Activated CD4-positive, alpha-beta T cell treated with anti-CD3 and anti-CD28 coated beads, Interleukin-2, amount 10 ng/mL, durations not matched to agents 7 days and 5 days (primary cell): ENCODE data around the gene GNAI2. TPM values are rescaled to one million over a fixed set of nuclear protein-coding genes. Genes with fewer than 3 reads are reported as not detected.
"Not testable (repeated sequence)": the region's sequence is repeated elsewhere in the genome, so short reads cannot be mapped to it uniquely, and the experiment has no call there.

ENCODE experiments used
- CTCF ChIA-PET: fragments of 350-600 bp; sonication (Branson Sonifier 250); formaldehyde crosslinking; loops from one replicate; lab custom pipeline; 2021; ENCODE audit warnings: antibody characterized with exemption; lab: Charles Lee
- POLR2A ChIA-PET: fragments of 350-600 bp; sonication (Branson Sonifier 250); formaldehyde crosslinking; loops from one replicate; lab custom pipeline; 2021; ENCODE audit warnings: antibody characterized with exemption; lab: Charles Lee
- DNase-seq: peaks from one replicate; pipeline ENCODE4 v3.0.0-alpha.2; 2020
- H3K27ac Mint-ChIP-seq: one replicate; pipeline ENCODE4 v1.8.0; 2021; ENCODE audit warnings: mild to moderate bottlenecking, moderate library complexity, mixed read lengths
- H3K27me3 Mint-ChIP-seq: one replicate; pipeline ENCODE4 v1.8.0; 2021; ENCODE audit warnings: mixed read lengths
- H3K36me3 Mint-ChIP-seq: one replicate; pipeline ENCODE4 v1.8.0; 2021; ENCODE audit warnings: low read depth, mixed read lengths
- H3K4me1 Mint-ChIP-seq: one replicate; pipeline ENCODE4 v1.8.0; 2021; ENCODE audit warnings: mixed read lengths
- H3K4me3 Mint-ChIP-seq: one replicate; pipeline ENCODE4 v1.8.0; 2021; ENCODE audit warnings: mild to moderate bottlenecking, moderate library complexity, mixed read lengths
- H3K9me3 Mint-ChIP-seq: one replicate; pipeline ENCODE4 v1.8.0; 2021; ENCODE audit warnings: mixed read lengths
- total RNA-seq, 2 experiments: library from RNA; stranded (reverse); gene quantifications; one replicate each; pipeline ENCODE4 v1.2.3, GENCODE V29; 2021

The GNAI2 gene
- total RNA-seq, 2 experiments from 2014 or later = 489 to 524 TPM

GRCh38 chr3:50242381-50242770 is 6.4 kb downstream of the GNAI2 start:
- H3K27me3 Mint-ChIP-seq = no peaks in the 10 kb centered on the region
- ChIA-PET POLR2A (no interaction called here), CTCF (interaction anchor here (0.9 to 13.3 kb wide), 4 partner anchors 12 to 18 kb away, joined by 3 to 212 read pairs (median 10); no protein-coding TSS in a partner anchor)
- peaks cover 47% of the 10 kb centered on the region for H3K36me3 Mint-ChIP-seq
- peak; percentile 41 for DNase-seq
- peaks cover 86% of the 10 kb centered on the region for H3K4me1 Mint-ChIP-seq
- H3K4me3 Mint-ChIP-seq = peak overlapping the region; percentile 60
- H3K9me3 Mint-ChIP-seq = no peaks in the 10 kb centered on the region
- H3K27ac Mint-ChIP-seq = peak overlapping the region; percentile 87

DNA sequence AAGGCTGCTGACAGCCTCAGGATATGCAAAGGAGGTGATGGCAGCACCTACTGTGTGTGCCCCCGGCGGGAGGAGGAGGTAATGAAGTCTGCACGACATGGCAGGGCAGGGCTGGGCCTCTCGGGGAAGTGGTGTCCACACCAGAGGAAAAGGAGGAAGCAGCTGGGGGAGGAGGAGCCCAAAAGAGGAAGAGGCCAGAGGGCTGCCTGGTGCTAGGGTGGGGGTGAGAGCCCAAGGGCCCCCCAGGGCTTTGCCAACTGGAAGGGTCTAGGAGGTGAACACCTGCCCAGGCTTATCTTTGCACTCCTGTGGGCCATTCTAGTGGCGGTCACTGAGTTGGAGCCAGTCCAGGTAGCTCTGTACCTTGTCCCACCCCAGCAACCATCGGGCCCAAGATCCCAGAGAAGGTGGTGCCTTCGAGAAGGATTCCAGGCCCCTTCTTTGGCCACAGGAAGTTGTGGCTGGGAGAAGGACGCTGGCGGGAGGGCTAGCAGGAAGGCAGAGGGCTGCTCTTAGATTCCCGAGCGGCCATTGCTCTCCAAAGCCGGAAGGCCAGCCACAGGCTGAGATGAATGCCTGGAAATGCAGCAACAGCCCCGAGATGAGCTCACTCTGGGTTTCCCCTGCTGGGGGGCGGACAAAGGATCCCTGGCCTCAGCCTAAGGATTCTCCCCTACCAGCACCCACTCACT is 7.0 kb downstream of the GNAI2 start:
- ChIA-PET POLR2A (no interaction called here), CTCF (interaction anchor here (1.0 to 13.3 kb wide), 6 partner anchors 12 to 49 kb away, joined by 3 to 212 read pairs (median 8); no protein-coding TSS in a partner anchor)
- Mint-ChIP-seq H3K9me3 (no peaks in the 10 kb centered on the region), H3K36me3 (peaks cover 41% of the 10 kb centered on the region), H3K4me3 (peak overlapping the region; percentile 60), H3K27ac (peak overlapping the region; percentile 87), H3K4me1 (peaks cover 87% of the 10 kb centered on the region), H3K27me3 (no peaks in the 10 kb centered on the region)
- no peak for DNase-seq

- no peak for DNase-seq
- peaks cover 38% of the 10 kb centered on the region for H3K36me3 Mint-ChIP-seq
- no peaks in the 10 kb centered on the region for H3K9me3 Mint-ChIP-seq
- peaks cover 88% of the 10 kb centered on the region for H3K4me1 Mint-ChIP-seq
- ChIA-PET CTCF (interaction anchor here (1.0 to 13.3 kb wide), 6 partner anchors 11 to 49 kb away, joined by 3 to 212 read pairs (median 8); no protein-coding TSS in a partner anchor), POLR2A (interaction anchor here (0.6 kb wide), 1 partner anchor 441 kb away, joined by 3 read pairs; no protein-coding TSS in a partner anchor)
- H3K4me3 Mint-ChIP-seq = no peak overlapping the region
- H3K27ac Mint-ChIP-seq = peak overlapping the region; percentile 87
- H3K27me3 Mint-ChIP-seq = no peaks in the 10 kb centered on the region
These were observed 7.5 kb downstream of the GNAI2 start for GRCh38 chr3:50243543-50243895.

DNA sequence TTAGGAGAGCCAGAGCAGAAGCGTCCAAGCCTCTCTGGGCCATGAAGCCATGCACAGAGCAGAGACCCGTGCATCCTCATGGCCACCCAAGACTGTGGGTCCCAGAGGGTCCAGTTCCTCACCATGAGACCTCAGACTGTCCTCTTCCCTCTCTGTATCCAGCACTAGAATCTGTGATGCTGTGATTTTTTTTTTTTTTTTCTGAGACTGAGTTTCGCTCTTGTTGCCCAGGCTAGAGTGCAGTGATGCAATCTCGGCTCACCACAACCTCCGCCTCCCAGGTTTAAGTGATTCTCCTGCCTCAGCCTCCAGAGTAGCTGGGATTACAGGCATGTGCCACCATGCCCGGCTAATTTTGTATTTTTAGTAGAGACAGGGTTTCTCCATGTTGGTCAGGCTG is 8.8 kb downstream of the GNAI2 start:
- H3K4me3 Mint-ChIP-seq, H3K27me3 Mint-ChIP-seq, POLR2A ChIA-PET, H3K9me3 Mint-ChIP-seq, DNase-seq: not testable (repeated sequence)
- H3K27ac Mint-ChIP-seq = peak overlapping the region; percentile 93
- CTCF ChIA-PET = interaction anchor here (1.8 to 13.3 kb wide), 3 partner anchors 15 to 51 kb away, joined by 8 to 212 read pairs (median 13); no protein-coding TSS in a partner anchor
- H3K4me1 Mint-ChIP-seq = peaks cover 78% of the 10 kb centered on the region
- H3K36me3 Mint-ChIP-seq = peaks cover 27% of the 10 kb centered on the region

DNA sequence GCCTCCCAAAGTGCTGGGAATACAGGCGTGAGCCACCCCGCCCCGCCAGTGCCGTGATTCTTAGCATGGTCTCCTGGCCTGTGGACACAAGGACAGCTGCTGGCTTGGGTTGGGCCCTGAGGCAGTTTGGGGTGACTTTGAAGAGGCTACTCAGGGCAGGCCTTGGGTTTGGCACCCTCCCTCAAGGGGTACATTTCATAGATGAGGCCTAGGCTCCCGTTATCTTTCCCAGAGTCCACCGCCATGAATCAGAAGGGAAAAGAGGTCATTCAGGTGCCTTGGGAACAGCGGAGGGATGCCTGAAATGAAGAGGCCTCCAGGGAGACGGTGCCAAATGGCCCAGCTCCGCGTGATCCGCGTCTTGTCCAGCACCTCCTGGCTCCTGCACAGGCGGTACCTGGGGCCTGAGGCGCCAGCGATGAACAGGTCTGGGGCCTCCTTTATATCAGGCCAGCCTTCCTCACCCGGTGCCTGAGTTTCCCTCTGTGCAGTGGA is 9.3 kb downstream of the GNAI2 start:
- Mint-ChIP-seq H3K27ac (peak overlapping the region; percentile 93), H3K27me3 (no peaks in the 10 kb centered on the region), H3K36me3 (peaks cover 23% of the 10 kb centered on the region), H3K4me1 (peaks cover 77% of the 10 kb centered on the region), H3K4me3 (peak overlapping the region; percentile 75), H3K9me3 (no peaks in the 10 kb centered on the region)
- DNase-seq = no peak
- ChIA-PET CTCF (interaction anchor here (13.3 kb wide), 1 partner anchor 16 kb away, joined by 212 read pairs; no protein-coding TSS in a partner anchor), POLR2A (no interaction called here)

GRCh38 chr3:50245831-50246516 is 10.0 kb downstream of the GNAI2 start:
- H3K4me3 Mint-ChIP-seq = peak overlapping the region; percentile 75
- POLR2A ChIA-PET = interaction anchor here (1.1 to 1.4 kb wide), 2 partner anchors 10 kb away, joined by 3 to 8 read pairs; partner anchors contain the start of gene GNAI2
- H3K9me3 Mint-ChIP-seq = no peaks in the 10 kb centered on the region
- peak; percentile 95 for DNase-seq
- peaks cover 74% of the 10 kb centered on the region for H3K4me1 Mint-ChIP-seq
- peak overlapping the region; percentile 93 for H3K27ac Mint-ChIP-seq
- peaks cover 24% of the 10 kb centered on the region for H3K36me3 Mint-ChIP-seq
- no peaks in the 10 kb centered on the region for H3K27me3 Mint-ChIP-seq
- CTCF ChIA-PET = interaction anchor here (0.7 to 13.3 kb wide), 25 partner anchors 8 to 123 kb away, joined by 3 to 212 read pairs (median 6); partner anchors contain the start of genes CYB561D2, GNAI2, GNAT1 and HYAL3

GRCh38 chr3:50246517-50246954 is 10.5 kb downstream of the GNAI2 start:
- DNase-seq = peak; percentile 89
- peak overlapping the region; percentile 93 for H3K27ac Mint-ChIP-seq
- H3K36me3 Mint-ChIP-seq = peaks cover 23% of the 10 kb centered on the region
- POLR2A ChIA-PET = interaction anchor here (0.8 to 1.4 kb wide), 3 partner anchors 9 to 11 kb away, joined by 3 to 8 read pairs (median 6); partner anchors contain the start of gene GNAI2
- peak overlapping the region; percentile 75 for H3K4me3 Mint-ChIP-seq
- H3K27me3 Mint-ChIP-seq = no peaks in the 10 kb centered on the region
- no peaks in the 10 kb centered on the region for H3K9me3 Mint-ChIP-seq
- peaks cover 73% of the 10 kb centered on the region for H3K4me1 Mint-ChIP-seq
- CTCF ChIA-PET = interaction anchor here (0.7 to 13.3 kb wide), 26 partner anchors 8 to 122 kb away, joined by 3 to 212 read pairs (median 6); partner anchors contain the start of genes CYB561D2, GNAI2, GNAT1 and HYAL3

DNA sequence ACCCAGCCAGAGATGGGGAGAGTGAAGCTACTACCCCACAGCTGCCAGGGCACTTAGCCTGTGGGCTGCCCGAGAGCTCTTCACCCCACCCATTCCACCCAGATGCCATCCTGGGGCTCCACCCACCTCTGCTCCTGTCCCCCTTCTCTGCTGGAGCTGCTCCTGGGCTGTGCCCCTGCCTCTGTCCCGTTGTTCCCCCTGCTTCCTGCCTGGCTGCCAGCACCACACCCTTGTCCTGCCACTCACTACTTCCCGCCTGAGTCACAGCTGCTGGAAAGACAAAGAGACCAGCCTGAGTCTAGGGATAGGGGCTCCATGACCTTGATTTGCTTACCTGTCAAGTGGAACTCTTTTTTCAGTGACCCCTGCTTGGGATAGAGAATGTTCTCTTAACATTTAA is 12.4 kb downstream of the GNAI2 start:
- POLR2A ChIA-PET = no interaction called here
- Mint-ChIP-seq H3K27me3 (no peaks in the 10 kb centered on the region), H3K27ac (peak overlapping the region; percentile 80), H3K4me1 (peaks cover 55% of the 10 kb centered on the region), H3K4me3 (no peak overlapping the region), H3K9me3 (no peaks in the 10 kb centered on the region), H3K36me3 (peaks cover 26% of the 10 kb centered on the region)
- CTCF ChIA-PET = interaction anchor here (3.5 to 13.3 kb wide), 3 partner anchors 11 to 19 kb away, joined by 42 to 212 read pairs (median 143); partner anchors contain the start of gene GNAI2
- DNase-seq = no peak

- Mint-ChIP-seq H3K27ac (no peak overlapping the region), H3K4me1 (peaks cover 50% of the 10 kb centered on the region)
These were observed 13.5 kb downstream of the GNAI2 start for GRCh38 chr3:50249457-50249856.

GRCh38 chr3:50250514-50250913 is 14.5 kb downstream of the GNAI2 start:
- Mint-ChIP-seq H3K9me3 (no peaks in the 10 kb centered on the region), H3K27me3 (no peaks in the 10 kb centered on the region), H3K4me1 (peaks cover 39% of the 10 kb centered on the region), H3K36me3 (peaks cover 32% of the 10 kb centered on the region), H3K27ac (no peak overlapping the region), H3K4me3 (no peak overlapping the region)
- CTCF ChIA-PET = interaction anchor here (0.6 to 13.3 kb wide), 4 partner anchors 11 to 102 kb away, joined by 3 to 212 read pairs (median 75); no protein-coding TSS in a partner anchor
- no peak for DNase-seq
- POLR2A ChIA-PET = no interaction called here

More at GRCh38 chr3:50249457-50249856, 13.5 kb downstream of the GNAI2 start:
- Mint-ChIP-seq H3K36me3 (peaks cover 30% of the 10 kb centered on the region), H3K27me3 (no peaks in the 10 kb centered on the region), H3K9me3 (no peaks in the 10 kb centered on the region), H3K4me3 (no peak overlapping the region)
- DNase-seq = no peak
- CTCF ChIA-PET = interaction anchor here (0.9 to 13.3 kb wide), 3 partner anchors 12 to 43 kb away, joined by 4 to 212 read pairs (median 143); no protein-coding TSS in a partner anchor
- POLR2A ChIA-PET = no interaction called here

DNA sequence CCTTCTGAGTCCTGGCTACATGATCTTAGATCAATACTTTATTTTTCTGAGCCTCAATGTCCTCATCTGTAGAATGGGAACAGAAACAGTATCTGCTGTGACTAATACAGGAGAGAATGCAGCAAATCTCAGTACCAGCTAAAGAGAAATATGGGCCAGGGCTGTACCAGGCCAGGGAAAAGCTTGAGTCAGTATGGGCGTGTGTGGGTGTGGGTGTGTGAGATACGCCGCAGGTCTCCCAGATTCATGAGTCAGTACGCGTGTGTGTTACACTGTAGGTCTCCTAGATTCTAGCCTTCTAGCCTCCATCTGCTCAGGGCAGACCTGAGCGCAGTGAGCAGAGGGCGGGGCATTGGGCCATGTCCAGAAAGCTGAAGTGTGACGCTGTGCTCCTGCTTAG is 15.2 kb downstream of the GNAI2 start:
- no peaks in the 10 kb centered on the region for H3K9me3 Mint-ChIP-seq
- H3K4me3 Mint-ChIP-seq = no peak overlapping the region
- H3K27me3 Mint-ChIP-seq = no peaks in the 10 kb centered on the region

More for the DNA sequence above, 15.2 kb downstream of the GNAI2 start:
- POLR2A ChIA-PET = no interaction called here
- no peak for DNase-seq
- Mint-ChIP-seq H3K4me1 (peaks cover 34% of the 10 kb centered on the region), H3K27ac (no peak overlapping the region), H3K36me3 (peaks cover 33% of the 10 kb centered on the region)
- CTCF ChIA-PET = interaction anchor here (2.6 to 13.3 kb wide), 3 partner anchors 10 to 57 kb away, joined by 7 to 212 read pairs (median 143); no protein-coding TSS in a partner anchor
